ENCODE results near the gene KRT17. TPM values are rescaled to one million over a fixed set of nuclear protein-coding genes. Genes with fewer than 3 reads are reported as not detected.
"Not testable (repeated sequence)": the region's sequence is repeated elsewhere in the genome, so short reads cannot be mapped to it uniquely, and the experiment has no call there.

The KRT17 gene
- total RNA-seq, 2 experiments from 2014 or later: not detected

- peaks cover 13% of the 10 kb centered on the region for H3K4me1 Mint-ChIP-seq (ENCODE audit: low read depth)
- DNase-seq (no peak), ATAC-seq (no peak)
- no peak overlapping the region for H3K27ac Mint-ChIP-seq
- H3K4me3 Mint-ChIP-seq: no peak overlapping the region
- H3K36me3 Mint-ChIP-seq (ENCODE audit: low read depth): no peaks in the 10 kb centered on the region
- H3K9me3 Mint-ChIP-seq (ENCODE audit: insufficient read depth): no peaks in the 10 kb centered on the region
- POLR2A ChIA-PET: interaction anchor here (1.7 kb wide), 1 partner anchor 37 kb away, joined by 6 read pairs; the partner anchor contains the start of gene EIF1
- H3K27me3 Mint-ChIP-seq (ENCODE audit: low read depth): no peaks in the 10 kb centered on the region
- CTCF ChIA-PET: interaction anchor here (4.2 to 15.0 kb wide), 2 partner anchors 13 to 104 kb away, joined by 21 to 399 read pairs; no protein-coding TSS in a partner anchor
Observed at GRCh38 chr17:41652461-41652970, 28.1 kb upstream of the KRT17 start.

- Mint-ChIP-seq H3K36me3 (ENCODE audit: low read depth) (no peaks in the 10 kb centered on the region), H3K4me3 (no peak overlapping the region), H3K4me1 (ENCODE audit: low read depth) (peaks cover 13% of the 10 kb centered on the region), H3K27me3 (ENCODE audit: low read depth) (no peaks in the 10 kb centered on the region), H3K27ac (no peak overlapping the region), H3K9me3 (ENCODE audit: insufficient read depth) (no peaks in the 10 kb centered on the region)
- no peak for ATAC-seq
- DNase-seq: no peak
- POLR2A ChIA-PET: no interaction called here
- CTCF ChIA-PET: interaction anchor here (4.2 to 15.0 kb wide), 2 partner anchors 14 to 103 kb away, joined by 21 to 399 read pairs; no protein-coding TSS in a partner anchor
Observed at GRCh38 chr17:41651625-41652460, 27.5 kb upstream of the KRT17 start.

- Mint-ChIP-seq H3K9me3 (ENCODE audit: insufficient read depth) (no peaks in the 10 kb centered on the region), H3K4me1 (ENCODE audit: low read depth) (peaks cover 13% of the 10 kb centered on the region), H3K36me3 (ENCODE audit: low read depth) (no peaks in the 10 kb centered on the region), H3K4me3 (no peak overlapping the region), H3K27ac (no peak overlapping the region), H3K27me3 (ENCODE audit: low read depth) (no peaks in the 10 kb centered on the region)
- POLR2A ChIA-PET: no interaction called here
- DNase-seq (no peak), ATAC-seq (no peak)
- CTCF ChIA-PET: interaction anchor here (4.2 to 15.0 kb wide), 2 partner anchors 15 to 102 kb away, joined by 21 to 399 read pairs; no protein-coding TSS in a partner anchor
Observed at GRCh38 chr17:41650794-41651624, 26.6 kb upstream of the KRT17 start.

GRCh38 chr17:41649923-41650519 lies 25.6 kb upstream of the KRT17 start:
- Mint-ChIP-seq H3K4me3 (no peak overlapping the region), H3K27me3 (ENCODE audit: low read depth) (no peaks in the 10 kb centered on the region), H3K27ac (no peak overlapping the region), H3K4me1 (ENCODE audit: low read depth) (peaks cover 13% of the 10 kb centered on the region), H3K9me3 (ENCODE audit: insufficient read depth) (no peaks in the 10 kb centered on the region), H3K36me3 (ENCODE audit: low read depth) (no peaks in the 10 kb centered on the region)
- ChIA-PET POLR2A (interaction anchor here (1.2 kb wide), 1 partner anchor 39 kb away, joined by 4 read pairs; the partner anchor contains the start of gene EIF1), CTCF (interaction anchor here (0.9 to 15.0 kb wide), 10 partner anchors 8 to 822 kb away, joined by 3 to 399 read pairs (median 9); no protein-coding TSS in a partner anchor)
- ATAC-seq (no peak), DNase-seq (no peak)

- peak; percentile 89 for ATAC-seq
- peak; percentile 87 for DNase-seq
- Mint-ChIP-seq H3K36me3 (ENCODE audit: low read depth) (no peaks in the 10 kb centered on the region), H3K4me3 (peak overlapping the region; percentile 42), H3K4me1 (ENCODE audit: low read depth) (peaks cover 13% of the 10 kb centered on the region), H3K27me3 (ENCODE audit: low read depth) (no peaks in the 10 kb centered on the region), H3K27ac (peak overlapping the region; percentile 54), H3K9me3 (ENCODE audit: insufficient read depth) (no peaks in the 10 kb centered on the region)
- CTCF ChIA-PET: interaction anchor here (0.6 to 15.0 kb wide), 54 partner anchors 9 to 1013 kb away, joined by 3 to 399 read pairs (median 4); partner anchors contain the start of genes KRT13 and SMARCE1
- POLR2A ChIA-PET: interaction anchor here (1.2 to 1.9 kb wide), 2 partner anchors 41 to 100 kb away, joined by 4 to 6 read pairs; partner anchors contain the start of gene EIF1
Observed at GRCh38 chr17:41648411-41649195, 24.2 kb upstream of the KRT17 start.

GRCh38 chr17:41647940-41648410 lies 23.6 kb upstream of the KRT17 start:
- Mint-ChIP-seq H3K4me1 (ENCODE audit: low read depth) (peaks cover 13% of the 10 kb centered on the region), H3K27me3 (ENCODE audit: low read depth) (no peaks in the 10 kb centered on the region), H3K36me3 (ENCODE audit: low read depth) (no peaks in the 10 kb centered on the region), H3K27ac (no peak overlapping the region), H3K9me3 (ENCODE audit: insufficient read depth) (no peaks in the 10 kb centered on the region), H3K4me3 (peak overlapping the region; percentile 42)
- DNase-seq (peak; percentile 90), ATAC-seq (peak; percentile 85)
- ChIA-PET CTCF (interaction anchor here (0.7 to 15.0 kb wide), 40 partner anchors 8 to 1001 kb away, joined by 3 to 399 read pairs (median 6); partner anchors contain the start of genes KRT13 and SMARCE1), POLR2A (interaction anchor here (1.9 kb wide), 1 partner anchor 99 kb away, joined by 6 read pairs; no protein-coding TSS in a partner anchor)

- Mint-ChIP-seq H3K4me3 (no peak overlapping the region), H3K27me3 (ENCODE audit: low read depth) (no peaks in the 10 kb centered on the region), H3K4me1 (ENCODE audit: low read depth) (peaks cover 13% of the 10 kb centered on the region), H3K36me3 (ENCODE audit: low read depth) (no peaks in the 10 kb centered on the region), H3K9me3 (ENCODE audit: insufficient read depth) (no peaks in the 10 kb centered on the region), H3K27ac (no peak overlapping the region)
- CTCF ChIA-PET: interaction anchor here (0.7 to 15.0 kb wide), 13 partner anchors 11 to 270 kb away, joined by 3 to 399 read pairs (median 7); no protein-coding TSS in a partner anchor
- ATAC-seq: no peak
- DNase-seq: no peak
- POLR2A ChIA-PET: interaction anchor here (1.9 kb wide), 1 partner anchor 98 kb away, joined by 6 read pairs; no protein-coding TSS in a partner anchor
Observed at GRCh38 chr17:41647038-41647813, 22.9 kb upstream of the KRT17 start.

- ATAC-seq: no peak
- Mint-ChIP-seq H3K27ac (no peak overlapping the region), H3K4me3 (no peak overlapping the region), H3K27me3 (ENCODE audit: low read depth) (no peaks in the 10 kb centered on the region), H3K4me1 (ENCODE audit: low read depth) (no peaks in the 10 kb centered on the region), H3K9me3 (ENCODE audit: insufficient read depth) (no peaks in the 10 kb centered on the region), H3K36me3 (ENCODE audit: low read depth) (no peaks in the 10 kb centered on the region)
- CTCF ChIA-PET: interaction anchor here (3.0 to 15.0 kb wide), 2 partner anchors 23 to 94 kb away, joined by 10 to 399 read pairs; no protein-coding TSS in a partner anchor
- POLR2A ChIA-PET: no interaction called here
- DNase-seq: no peak
Observed at GRCh38 chr17:41642252-41643156, 18.1 kb upstream of the KRT17 start.

GRCh38 chr17:41640596-41640995 lies 16.2 kb upstream of the KRT17 start:
- H3K36me3 Mint-ChIP-seq (ENCODE audit: low read depth); H3K4me3 Mint-ChIP-seq; H3K9me3 Mint-ChIP-seq (ENCODE audit: insufficient read depth); H3K4me1 Mint-ChIP-seq (ENCODE audit: low read depth); DNase-seq; H3K27me3 Mint-ChIP-seq (ENCODE audit: low read depth); POLR2A ChIA-PET; ATAC-seq; H3K27ac Mint-ChIP-seq: not testable (repeated sequence)
- CTCF ChIA-PET: interaction anchor here (1.5 to 2.2 kb wide), 3 partner anchors 8 to 22 kb away, joined by 3 to 11 read pairs (median 7); no protein-coding TSS in a partner anchor
